Ramos (cell line): ENCODE results near the gene TRAT1.

Experiments used
- in situ Hi-C: fragments of 300-500 bp; cut with MboI; formaldehyde crosslinking; loops from one replicate; pipeline ENCODE4 v1.14.3; 2022; ENCODE audit warnings: low sequenced_read_pairs; ENCODE audit not compliant: unreplicated experiment

The TRAT1 gene

DNA sequence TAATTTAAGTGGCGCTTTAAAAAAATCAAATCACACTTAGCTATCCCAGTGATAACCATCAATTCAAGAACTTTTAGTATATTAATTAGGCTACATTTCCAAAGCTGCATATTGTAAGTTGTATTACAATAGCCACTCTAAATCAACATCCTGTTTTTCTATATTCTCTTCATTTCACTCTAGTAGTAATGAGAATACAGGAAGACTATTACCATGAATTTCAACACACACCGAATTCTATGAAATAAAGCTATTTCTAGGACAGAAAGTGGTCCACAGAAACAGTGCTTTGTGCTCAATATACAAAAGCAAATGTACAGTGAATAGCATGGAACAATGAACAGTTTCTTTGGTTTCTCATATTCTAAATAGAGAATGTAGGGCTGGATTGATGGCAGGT is 24.6 kb downstream of the TRAT1 start:
- in situ Hi-C loops, result no loop called here

DNA sequence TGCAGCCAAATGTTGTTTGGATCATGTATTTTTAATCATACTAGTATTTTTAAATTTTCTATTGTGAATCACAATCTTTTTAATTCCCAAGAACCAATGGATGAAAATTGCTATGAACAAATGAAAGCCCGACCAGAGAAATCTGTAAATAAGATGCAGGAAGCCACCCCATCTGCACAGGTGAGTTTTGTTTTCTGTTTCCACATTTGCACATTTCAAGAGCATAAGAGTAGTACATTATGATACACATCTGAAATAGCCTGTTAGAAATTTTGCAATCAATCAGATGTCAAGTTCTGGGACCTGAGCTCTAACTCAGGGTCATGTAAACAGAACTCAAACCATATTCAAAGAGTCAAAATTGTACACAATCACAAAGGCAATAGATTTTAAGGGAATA is 26.5 kb downstream of the TRAT1 start:
- in situ Hi-C loops, result no loop called here

GRCh38 chr3:108861401-108861800 is 38.8 kb downstream of the TRAT1 start:
- in situ Hi-C loops, result no loop called here

- in situ Hi-C loops, result no loop called here
These were observed 40.5 kb downstream of the TRAT1 start for GRCh38 chr3:108862865-108863798.

DNA sequence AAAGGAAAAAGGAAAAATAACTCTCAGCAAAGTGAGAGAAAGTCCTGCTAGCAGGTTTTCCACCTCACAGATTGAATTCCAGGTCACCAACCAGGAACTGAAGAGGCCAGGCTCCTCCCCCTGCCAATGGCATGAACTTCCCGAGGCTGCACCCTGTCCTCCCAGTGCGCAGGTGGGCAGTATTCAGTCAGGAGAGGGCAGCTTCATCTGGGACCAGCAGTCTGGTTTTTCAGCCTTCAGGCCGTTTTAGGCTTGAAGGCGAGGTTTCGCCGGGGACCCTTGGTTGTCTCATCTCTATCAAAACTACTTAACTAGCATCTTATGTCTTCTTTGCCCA is 41.2 kb downstream of the TRAT1 start:
- in situ Hi-C loops, result no loop called here

GRCh38 chr3:108877901-108878300 is 55.3 kb downstream of the TRAT1 start:
- in situ Hi-C loops, result no loop called here

- in situ Hi-C loops, result no loop called here
These were observed 57.3 kb downstream of the TRAT1 start for GRCh38 chr3:108879915-108880314.

DNA sequence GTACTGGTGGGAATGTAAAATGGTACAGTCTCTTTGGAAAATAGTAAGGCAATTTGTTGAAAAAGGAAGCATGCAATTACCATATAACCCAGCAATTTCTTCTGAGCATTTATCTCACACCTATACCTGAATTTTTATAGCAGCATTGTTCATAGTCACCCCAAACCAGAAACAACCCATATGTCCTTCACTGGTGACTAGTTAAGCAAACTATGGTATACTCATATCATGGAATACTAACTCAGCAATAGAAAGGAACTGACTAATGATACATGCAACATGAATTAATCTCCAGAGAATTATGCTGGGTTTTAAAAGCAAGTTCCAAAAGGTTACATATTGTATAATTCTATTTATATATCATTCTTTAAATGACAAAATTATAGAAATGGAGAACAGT is 60.2 kb downstream of the TRAT1 start:
- in situ Hi-C loops, result no loop called here

GRCh38 chr3:108883373-108883772 is 60.8 kb downstream of the TRAT1 start:
- in situ Hi-C loops, result no loop called here

- in situ Hi-C loops, result no loop called here
These were observed 64.5 kb downstream of the TRAT1 start for GRCh38 chr3:108887121-108887520.

- in situ Hi-C loops, result no loop called here
These were observed 65.2 kb downstream of the TRAT1 start for GRCh38 chr3:108887777-108888176.

GRCh38 chr3:108891833-108892232 is 69.2 kb downstream of the TRAT1 start:
- in situ Hi-C loops, result no loop called here

- in situ Hi-C loops, result no loop called here
These were observed 72.4 kb downstream of the TRAT1 start for GRCh38 chr3:108894981-108895380.

- in situ Hi-C loops, result no loop called here
These were observed 75.3 kb downstream of the TRAT1 start for GRCh38 chr3:108897883-108898282.

- in situ Hi-C loops, result no loop called here
These were observed 76.9 kb downstream of the TRAT1 start for GRCh38 chr3:108899530-108899929.
